K562 (cell line): ENCODE results near the gene TDRD3. TPM values are rescaled to one million over a fixed set of nuclear protein-coding genes. Genes with fewer than 3 reads are reported as not detected.

Source experiments
- ETV1 ChIP-seq: fragments of 450-650 bp; conservative IDR thresholded peaks from 2 replicates; pipeline ENCODE4 v1.6.1; 2016; ENCODE audit warnings: missing genetic modification characterization, control low read depth, low read depth, missing compliant biosample characterization
- HCFC1 ChIP-seq: IDR thresholded peaks from 2 replicates; pipeline ENCODE4 v1.6.1; 2012; ENCODE audit warnings: low read depth, low read length, improper control_type of control experiment
- OTX1 ChIP-seq: fragments of 450-650 bp; formaldehyde crosslinking; IDR thresholded peaks from 2 replicates; pipeline ENCODE4 v1.4.0; 2022; ENCODE audit warnings: mild to moderate bottlenecking
- SMAD4 ChIP-seq: fragments of 250-450 bp; sonication (Bioruptor Pico); conservative IDR thresholded peaks from 2 replicates; pipeline ENCODE4 v1.8.0; 2021; ENCODE audit warnings: inconsistent platforms, mild to moderate bottlenecking, moderate library complexity
- ZBTB40 ChIP-seq, 2 experiments: fragments of 450-650 bp in 1 of 2; sonication (generic) in 1 of 2; formaldehyde crosslinking in 1 of 2; IDR thresholded peaks; 2 replicates each; pipeline versions ENCODE4 v1.7.1 to v1.9.0; 2016 to 2022; ENCODE audit warnings: inconsistent platforms in 1 of 2, mild to moderate bottlenecking in 1 of 2, missing genetic modification reagents in 1 of 2
- ZFPM2 ChIP-seq: fragments of 250-450 bp; sonication (Bioruptor Pico); IDR thresholded peaks from 2 replicates; pipeline ENCODE4 v1.5.1; 2022; ENCODE audit warnings: mild to moderate bottlenecking
- polyA plus RNA-seq, 8 experiments: library from polyadenylated mRNA; depleted of rRNA in 4 of 8; stranded (reverse) in 5 of 8; unstranded in 3 of 8; fragments of >200 nt; fragmentation: Nextera tagmentation in 2 of 8; fragmentation: Illumina TruSeq in 1 of 8; extraction: Ambion mirVana in 2 of 8; extraction: Trizol in 1 of 8; gene quantifications; 2 replicates each; pipeline versions ENCODE4 v1.2.1 to v1.2.3, GENCODE V29; 2011 to 2014; ENCODE audit warnings: inconsistent platforms in 1 of 8, missing spikeins in 1 of 8
- total RNA-seq, 7 experiments: library from RNA; depleted of rRNA in 6 of 7; stranded (reverse); fragments of >200 nt in 6 of 7; fragmentation: Illumina TruSeq in 2 of 7; extraction: Trizol in 2 of 7; gene quantifications; 2 replicates each; pipeline versions ENCODE4 v1.2.1 to v1.2.3, GENCODE V29; 2011 to 2021; ENCODE audit warnings: low replicate concordance in 1 of 7
- TF ChIP-seq, protein P1 (sequence below): fragments of 250-450 bp; sonication (Bioruptor Pico); IDR thresholded peaks from 2 replicates; pipeline ENCODE4 v1.5.0; 2021; ENCODE audit warnings: mild to moderate bottlenecking, moderate library complexity
- TF ChIP-seq, protein P2 (sequence below): fragments of 450-650 bp; conservative IDR thresholded peaks from 2 replicates; pipeline ENCODE4 v1.6.1; 2016; ENCODE audit warnings: missing genetic modification characterization, low read depth, mild to moderate bottlenecking, control low read depth, missing compliant biosample characterization
- TF ChIP-seq, protein P3 (sequence below): fragments of 450-650 bp; formaldehyde crosslinking; IDR thresholded peaks from 2 replicates; pipeline ENCODE4 v1.4.0; 2020; ENCODE audit warnings: mild to moderate bottlenecking, moderate library complexity

TDRD3 gene
- total and polyA plus RNA-seq, 9 of the 15 experiments (the other 6 are each of a cell fraction or from before 2014, with no cell fraction given): 3.6 to 16.4 (median 9.5) TPM

- TF ChIP-seq, protein P1, sequence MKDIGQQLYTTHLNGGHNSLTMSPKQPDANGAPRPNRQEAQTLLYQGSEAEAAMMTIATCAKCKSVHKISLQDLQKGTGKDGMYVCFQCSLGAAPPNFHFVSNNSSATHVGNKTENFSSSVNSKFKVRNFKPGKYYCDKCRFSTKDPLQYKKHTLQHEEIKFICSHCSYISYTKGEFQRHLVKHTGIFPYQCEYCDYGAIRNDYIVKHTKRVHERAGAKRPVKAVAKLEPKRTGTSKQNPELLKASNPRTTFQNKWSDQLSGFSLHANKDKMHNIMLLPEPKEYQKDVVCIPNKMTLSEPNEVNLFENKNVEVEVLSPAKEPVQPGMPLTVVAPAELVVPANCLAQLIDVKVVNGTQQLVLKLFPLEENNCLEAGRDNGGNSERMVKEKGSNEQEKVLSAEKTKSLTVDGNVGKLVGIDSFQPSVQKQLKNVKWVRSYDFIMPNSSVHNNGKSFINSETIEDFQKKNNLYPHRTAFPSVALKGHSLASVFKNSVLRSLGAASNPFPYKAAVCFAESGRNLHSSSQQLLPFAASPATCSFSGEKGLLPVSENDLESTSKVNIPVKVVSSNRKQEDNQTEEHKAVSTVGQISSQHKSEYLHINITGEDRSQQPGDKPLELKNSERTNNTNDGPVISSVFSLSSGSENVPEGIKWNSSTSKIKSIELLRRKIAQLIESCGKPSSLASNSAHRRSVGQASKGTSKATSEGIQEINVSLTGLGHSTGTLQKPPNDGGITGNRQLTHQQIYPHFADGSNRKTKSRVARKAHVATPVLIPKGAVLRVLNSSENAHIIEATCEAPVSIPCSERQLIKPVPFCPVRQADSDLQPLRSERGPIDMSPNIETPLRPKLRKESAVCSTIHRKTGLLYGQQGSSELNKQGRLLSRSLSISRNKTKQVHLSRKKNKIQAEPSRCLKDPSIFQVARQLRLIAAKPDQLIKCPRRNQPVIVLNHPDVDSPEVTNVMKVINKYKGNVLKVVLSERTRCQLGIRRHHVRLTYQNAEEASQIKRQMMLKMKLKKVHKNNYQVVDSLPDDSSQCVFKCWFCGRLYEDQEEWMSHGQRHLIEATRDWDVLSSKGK (CRISPR knock-in tag): no peak
- TF ChIP-seq ETV1 (peak; percentile 66; the same call in 1 of the 2 replicates), OTX1 (CRISPR knock-in tag) (no peak), ZFPM2 (CRISPR knock-in tag) (no peak), SMAD4 (CRISPR knock-in tag) (peak; percentile 91), HCFC1 (no peak), ZBTB40 (IDR thresholded peaks at IDR 0.05) (no peak), ZBTB40 (CRISPR knock-in tag; IDR thresholded peaks at IDR 0.05) (no peak)
- TF ChIP-seq, protein P2, sequence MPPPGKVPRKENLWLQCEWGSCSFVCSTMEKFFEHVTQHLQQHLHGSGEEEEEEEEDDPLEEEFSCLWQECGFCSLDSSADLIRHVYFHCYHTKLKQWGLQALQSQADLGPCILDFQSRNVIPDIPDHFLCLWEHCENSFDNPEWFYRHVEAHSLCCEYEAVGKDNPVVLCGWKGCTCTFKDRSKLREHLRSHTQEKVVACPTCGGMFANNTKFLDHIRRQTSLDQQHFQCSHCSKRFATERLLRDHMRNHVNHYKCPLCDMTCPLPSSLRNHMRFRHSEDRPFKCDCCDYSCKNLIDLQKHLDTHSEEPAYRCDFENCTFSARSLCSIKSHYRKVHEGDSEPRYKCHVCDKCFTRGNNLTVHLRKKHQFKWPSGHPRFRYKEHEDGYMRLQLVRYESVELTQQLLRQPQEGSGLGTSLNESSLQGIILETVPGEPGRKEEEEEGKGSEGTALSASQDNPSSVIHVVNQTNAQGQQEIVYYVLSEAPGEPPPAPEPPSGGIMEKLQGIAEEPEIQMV (tag): 0 out of 2 replicates have a peak, but pooled peaks have one; percentile 41
- TF ChIP-seq, protein P3, sequence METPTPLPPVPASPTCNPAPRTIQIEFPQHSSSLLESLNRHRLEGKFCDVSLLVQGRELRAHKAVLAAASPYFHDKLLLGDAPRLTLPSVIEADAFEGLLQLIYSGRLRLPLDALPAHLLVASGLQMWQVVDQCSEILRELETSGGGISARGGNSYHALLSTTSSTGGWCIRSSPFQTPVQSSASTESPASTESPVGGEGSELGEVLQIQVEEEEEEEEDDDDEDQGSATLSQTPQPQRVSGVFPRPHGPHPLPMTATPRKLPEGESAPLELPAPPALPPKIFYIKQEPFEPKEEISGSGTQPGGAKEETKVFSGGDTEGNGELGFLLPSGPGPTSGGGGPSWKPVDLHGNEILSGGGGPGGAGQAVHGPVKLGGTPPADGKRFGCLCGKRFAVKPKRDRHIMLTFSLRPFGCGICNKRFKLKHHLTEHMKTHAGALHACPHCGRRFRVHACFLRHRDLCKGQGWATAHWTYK: peak; percentile 96
These were observed 187.1 kb downstream of the TDRD3 start (continued) for GRCh38 chr13:60583911-60584753.
